Smooth muscle cell (in vitro differentiated cells): ENCODE measurements around the gene TBC1D14. TPM values are rescaled to one million over a fixed set of nuclear protein-coding genes. Genes with fewer than 3 reads are reported as not detected.
A peak's percentile ranks its signal among the peaks of the same experiment; 100 is the strongest.

ENCODE experiments used
- DNase-seq: peaks from one replicate; lab custom pipeline; 2025; ENCODE audit not compliant: unreplicated experiment; lab: John Stamatoyannopoulos, UW
- H2AFZ ChIP-seq: fragments of 200-600 bp; sonication (generic); 2 replicates; pipeline ENCODE4 v1.6.0; 2016; ENCODE audit warnings: antibody characterized with exemption, low read depth, mild to moderate bottlenecking
- H3F3A ChIP-seq: fragments of 200-600 bp; sonication (generic); 2 replicates; pipeline ENCODE4 v1.6.0; 2017; ENCODE audit warnings: antibody characterized with exemption, low read depth
- H3K27ac ChIP-seq: fragments of 200-600 bp; sonication (generic); 2 replicates; pipeline ENCODE4 v1.5.1; 2016; ENCODE audit warnings: low read depth, mild to moderate bottlenecking
- H3K27me3 ChIP-seq: fragments of 200-600 bp; sonication (generic); 2 replicates; pipeline ENCODE4 v1.6.1; 2016; ENCODE audit warnings: low read depth, mild to moderate bottlenecking
- H3K36me3 ChIP-seq: fragments of 200-600 bp; sonication (generic); 2 replicates; pipeline ENCODE4 v1.5.1; 2016; ENCODE audit warnings: low read depth
- H3K4me1 ChIP-seq: fragments of 200-600 bp; sonication (generic); 2 replicates; pipeline ENCODE4 v1.5.1; 2016; ENCODE audit warnings: low read depth
- H3K4me2 ChIP-seq: fragments of 200-600 bp; sonication (generic); 2 replicates; pipeline ENCODE4 v1.6.0; 2016; ENCODE audit warnings: mild to moderate bottlenecking
- H3K4me3 ChIP-seq: fragments of 200-600 bp; sonication (generic); 2 replicates; pipeline ENCODE4 v1.5.1; 2016; ENCODE audit warnings: mild to moderate bottlenecking
- H3K79me2 ChIP-seq: fragments of 200-600 bp; sonication (generic); 2 replicates; pipeline ENCODE4 v1.6.0; 2016; ENCODE audit warnings: low read depth, mild to moderate bottlenecking
- H3K9ac ChIP-seq: fragments of 200-600 bp; sonication (generic); 2 replicates; pipeline ENCODE4 v1.6.0; 2016; ENCODE audit warnings: low read depth
- H3K9me3 ChIP-seq: fragments of 200-600 bp; sonication (generic); replicated peaks from 2 replicates; pipeline ENCODE4 v1.5.1; 2016; ENCODE audit warnings: low read depth
- H4K20me1 ChIP-seq: fragments of 200-600 bp; sonication (generic); 2 replicates; pipeline ENCODE4 v1.6.0; 2016; ENCODE audit warnings: low read depth
- CTCF ChIP-seq: fragments of 200-600 bp; sonication (generic); IDR thresholded peaks from 2 replicates; pipeline ENCODE4 v1.5.1; 2017; ENCODE audit warnings: borderline replicate concordance, mild to moderate bottlenecking, antibody characterized with exemption; ENCODE audit not compliant: insufficient read depth, poor library complexity, severe bottlenecking
- WGBS: methylation state at CpG from one replicate; pipeline ENCODE4 v1.1.7; 2016; ENCODE audit warnings: low lambda C conversion rate; 5-methylcytosine and 5-hydroxymethylcytosine counted together
- polyA plus RNA-seq: library from polyadenylated mRNA; unstranded; fragments of >200 nt; fragmentation: Nextera tagmentation; extraction: Ambion mirVana; gene quantifications from 2 replicates; pipeline ENCODE4 v1.2.1, GENCODE V29; 2016
- total RNA-seq: library from RNA; depleted of rRNA; stranded (reverse); fragments of >200 nt; gene quantifications from 2 replicates; pipeline ENCODE4 v1.2.3, GENCODE V29; 2014

The TBC1D14 gene
- total and polyA plus RNA-seq, 2 experiments from 2014 or later: 13.0 to 24.4 TPM

DNA sequence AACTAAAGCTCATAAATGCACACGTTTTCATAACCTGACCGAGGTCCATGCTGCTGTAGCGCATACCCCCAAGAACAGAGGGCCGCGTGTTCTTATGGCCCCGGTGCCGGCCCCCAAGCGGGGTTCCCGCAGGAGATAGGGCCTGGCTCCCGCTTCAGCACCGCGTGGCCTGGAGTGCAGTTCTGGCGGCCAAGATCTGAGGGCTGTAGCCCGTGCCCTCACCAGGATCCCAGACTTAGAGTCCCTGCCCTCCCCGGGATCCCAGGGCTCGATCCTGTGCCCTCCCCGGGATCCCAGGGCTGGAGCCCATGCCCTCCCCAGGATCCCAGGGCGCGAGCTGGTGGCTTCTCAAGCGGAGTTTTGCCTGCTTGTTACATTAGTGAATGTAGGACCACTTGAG is 159.3 kb downstream of the TBC1D14 start:
- peaks cover 1% of the 10 kb centered on the region for H3K36me3 ChIP-seq
- no peaks in the 10 kb centered on the region for H3K9me3 ChIP-seq
- peak overlapping the region; percentile 91 for H3K4me2 ChIP-seq
- peak overlapping the region; percentile 38 for H3K9ac ChIP-seq
- peak overlapping the region; percentile 76 for H3K4me3 ChIP-seq
- WGBS: 12% methylated on average over 20 of the region's 20 CpGs
- peaks cover 34% of the 10 kb centered on the region for H3K79me2 ChIP-seq
- peak overlapping the region; percentile 92 for H2AFZ ChIP-seq
- no peaks in the 10 kb centered on the region for H3F3A ChIP-seq
- peak overlapping the region; percentile 28 for H3K27ac ChIP-seq
- H3K27me3 ChIP-seq: no peaks in the 10 kb centered on the region
- TF ChIP-seq CTCF: no peak
- H4K20me1 ChIP-seq: peaks cover 26% of the 10 kb centered on the region
- peaks cover 17% of the 10 kb centered on the region for H3K4me1 ChIP-seq
- no peak for DNase-seq

- WGBS: 53% methylated on average over 23 of the region's 23 CpGs
- Histone ChIP-seq H3K79me2 (peaks cover 18% of the 10 kb centered on the region), H3K27me3 (no peaks in the 10 kb centered on the region), H3K9me3 (no peaks in the 10 kb centered on the region), H3K36me3 (no peaks in the 10 kb centered on the region), H3F3A (no peaks in the 10 kb centered on the region), H3K4me1 (peaks cover 17% of the 10 kb centered on the region), H3K4me3 (no peak overlapping the region), H4K20me1 (peaks cover 11% of the 10 kb centered on the region), H3K4me2 (no peak overlapping the region), H3K9ac (no peak overlapping the region), H2AFZ (no peak overlapping the region), H3K27ac (no peak overlapping the region)
- DNase-seq: peak; percentile 43
- peak; percentile 99 for TF ChIP-seq CTCF
These were observed 161.3 kb downstream of the TBC1D14 start for GRCh38 chr4:7070729-7071511.

- 93% methylated on average over 14 of the region's 14 CpGs for WGBS
- H3K27me3 ChIP-seq: no peaks in the 10 kb centered on the region
- H2AFZ ChIP-seq: no peak overlapping the region
- H3K9me3 ChIP-seq: no peaks in the 10 kb centered on the region
- H3K4me2 ChIP-seq: no peak overlapping the region
- no peak overlapping the region for H3K27ac ChIP-seq
- H4K20me1 ChIP-seq: no peaks in the 10 kb centered on the region
- H3K4me1 ChIP-seq: peaks cover 8% of the 10 kb centered on the region
- no peaks in the 10 kb centered on the region for H3K36me3 ChIP-seq
- no peaks in the 10 kb centered on the region for H3K79me2 ChIP-seq
- no peaks in the 10 kb centered on the region for H3F3A ChIP-seq
- no peak overlapping the region for H3K4me3 ChIP-seq
- no peak for TF ChIP-seq CTCF
- no peak overlapping the region for H3K9ac ChIP-seq
- DNase-seq: no peak
These were observed 163.4 kb downstream of the TBC1D14 start for GRCh38 chr4:7073059-7073458.
